K562 (cell line): Measurements from ENCODE around the gene SHBG.

Source experiments
- EWSR1 ChIP-seq: fragments of 450-650 bp; IDR thresholded peaks from 2 replicates; pipeline ENCODE4 v1.6.1; 2018; ENCODE audit warnings: borderline replicate concordance, mild to moderate bottlenecking, low read depth, moderate library complexity; ENCODE audit not compliant: partially characterized antibody
- FOXK2 ChIP-seq, 2 experiments: fragments of 450-650 bp; IDR thresholded peaks in 1 of 2; conservative IDR thresholded peaks in 1 of 2; 2 replicates each; pipeline ENCODE4 v1.6.1; 2016; ENCODE audit warnings: low read depth in 2 of 2, mild to moderate bottlenecking in 1 of 2
- MEF2A ChIP-seq: IDR thresholded peaks from 2 replicates; pipeline ENCODE4 v1.6.1; 2011; ENCODE audit warnings: low read depth, mild to moderate bottlenecking, low read length, moderate library complexity; ENCODE audit not compliant: control insufficient read depth
- NBN ChIP-seq: fragments of 450-650 bp; IDR thresholded peaks from 2 replicates; pipeline ENCODE4 v1.6.1; 2016; ENCODE audit warnings: low read depth, mild to moderate bottlenecking
- NR2C2 ChIP-seq, 2 experiments: fragments of 200-800 bp in 1 of 2; sonication (Bioruptor generic) in 1 of 2; sonication (generic) in 1 of 2; formaldehyde crosslinking in 1 of 2; IDR thresholded peaks; 2 replicates each; pipeline versions ENCODE4 v1.6.1 to v1.8.0; 2016 to 2022; ENCODE audit warnings: mild to moderate bottlenecking in 1 of 2, missing compliant biosample characterization in 1 of 2, missing genetic modification characterization in 1 of 2, missing genetic modification reagents in 1 of 2
- SP1 ChIP-seq: sonication (generic); formaldehyde crosslinking; IDR thresholded peaks from 2 replicates; pipeline ENCODE4 v1.8.1; 2022; ENCODE audit warnings: mild to moderate bottlenecking, missing genetic modification reagents
- U2AF1 ChIP-seq: fragments of 200-400 bp; formaldehyde crosslinking; optimal IDR thresholded peaks from 2 replicates; pipeline ENCODE3; 2017; ENCODE audit warnings: mild to moderate bottlenecking, low read depth, low read length, moderate library complexity
- ZNF644 ChIP-seq: fragments of 200-800 bp; sonication (Bioruptor generic); IDR thresholded peaks from 2 replicates; pipeline ENCODE4 v1.6.1; 2016; ENCODE audit warnings: low read depth, missing genetic modification characterization, missing compliant biosample characterization
- TF ChIP-seq, protein P1 (sequence below): sonication (generic); formaldehyde crosslinking; IDR thresholded peaks from 2 replicates; pipeline ENCODE4 v1.8.1; 2022; ENCODE audit warnings: missing genetic modification reagents
- TF ChIP-seq, protein P2 (sequence below), 3 experiments: IDR thresholded peaks in 2 of 3; conservative IDR thresholded peaks in 1 of 3; 2 replicates each; pipeline ENCODE4 v1.5.1; 2011 to 2012; ENCODE audit warnings: low read length in 3 of 3, mild to moderate bottlenecking in 3 of 3, control low read depth in 2 of 3, improper control_type of control experiment in 1 of 3, inconsistent platforms in 1 of 3, low read depth in 1 of 3, mixed read lengths in 1 of 3, moderate library complexity in 1 of 3; ENCODE audit not compliant: insufficient read depth in 2 of 3
- TF ChIP-seq, protein P3 (sequence below): sonication (generic); formaldehyde crosslinking; IDR thresholded peaks from 2 replicates; pipeline ENCODE4 v1.9.0; 2022; ENCODE audit warnings: mild to moderate bottlenecking, missing genetic modification reagents

DNA sequence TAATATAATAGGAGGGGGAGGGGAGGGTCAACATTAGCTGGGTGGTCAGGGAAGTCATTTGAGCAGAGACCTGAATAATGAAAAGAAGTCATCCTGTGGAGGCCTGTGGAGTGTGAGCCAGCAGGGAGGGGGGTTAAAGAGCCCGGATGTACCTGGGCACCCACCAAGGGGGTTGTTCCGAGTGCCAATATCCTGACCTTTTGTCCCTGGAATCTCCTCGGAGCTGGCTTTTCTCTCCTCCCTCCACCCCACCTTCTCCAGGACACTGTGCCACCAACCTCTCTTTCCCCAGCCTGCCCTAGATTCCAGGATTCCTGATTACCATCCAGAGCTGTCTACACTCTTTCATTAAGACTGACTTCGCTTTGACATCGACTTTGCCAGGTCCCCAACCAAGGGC is 6.2 kb downstream of the SHBG start:
- TF ChIP-seq, protein P1, sequence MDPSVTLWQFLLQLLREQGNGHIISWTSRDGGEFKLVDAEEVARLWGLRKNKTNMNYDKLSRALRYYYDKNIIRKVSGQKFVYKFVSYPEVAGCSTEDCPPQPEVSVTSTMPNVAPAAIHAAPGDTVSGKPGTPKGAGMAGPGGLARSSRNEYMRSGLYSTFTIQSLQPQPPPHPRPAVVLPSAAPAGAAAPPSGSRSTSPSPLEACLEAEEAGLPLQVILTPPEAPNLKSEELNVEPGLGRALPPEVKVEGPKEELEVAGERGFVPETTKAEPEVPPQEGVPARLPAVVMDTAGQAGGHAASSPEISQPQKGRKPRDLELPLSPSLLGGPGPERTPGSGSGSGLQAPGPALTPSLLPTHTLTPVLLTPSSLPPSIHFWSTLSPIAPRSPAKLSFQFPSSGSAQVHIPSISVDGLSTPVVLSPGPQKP (CRISPR knock-in tag): no peak
- TF ChIP-seq NR2C2 (CRISPR knock-in tag; IDR thresholded peaks at IDR 0.05) (no peak), NR2C2 (tag; IDR thresholded peaks at IDR 0.05) (no peak), SP1 (CRISPR knock-in tag) (no peak), MEF2A (no peak), FOXK2 (conservative IDR thresholded peaks at IDR 0.05 in 1 of 2, IDR thresholded peaks at IDR 0.05 in 1 of 2; ENCODE audit: low read depth in 2 of 2) (no peak), EWSR1 (no peak), ZNF644 (tag) (no peak), U2AF1 (no peak), NBN (no peak)
- TF ChIP-seq, protein P2, sequence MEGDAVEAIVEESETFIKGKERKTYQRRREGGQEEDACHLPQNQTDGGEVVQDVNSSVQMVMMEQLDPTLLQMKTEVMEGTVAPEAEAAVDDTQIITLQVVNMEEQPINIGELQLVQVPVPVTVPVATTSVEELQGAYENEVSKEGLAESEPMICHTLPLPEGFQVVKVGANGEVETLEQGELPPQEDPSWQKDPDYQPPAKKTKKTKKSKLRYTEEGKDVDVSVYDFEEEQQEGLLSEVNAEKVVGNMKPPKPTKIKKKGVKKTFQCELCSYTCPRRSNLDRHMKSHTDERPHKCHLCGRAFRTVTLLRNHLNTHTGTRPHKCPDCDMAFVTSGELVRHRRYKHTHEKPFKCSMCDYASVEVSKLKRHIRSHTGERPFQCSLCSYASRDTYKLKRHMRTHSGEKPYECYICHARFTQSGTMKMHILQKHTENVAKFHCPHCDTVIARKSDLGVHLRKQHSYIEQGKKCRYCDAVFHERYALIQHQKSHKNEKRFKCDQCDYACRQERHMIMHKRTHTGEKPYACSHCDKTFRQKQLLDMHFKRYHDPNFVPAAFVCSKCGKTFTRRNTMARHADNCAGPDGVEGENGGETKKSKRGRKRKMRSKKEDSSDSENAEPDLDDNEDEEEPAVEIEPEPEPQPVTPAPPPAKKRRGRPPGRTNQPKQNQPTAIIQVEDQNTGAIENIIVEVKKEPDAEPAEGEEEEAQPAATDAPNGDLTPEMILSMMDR (IDR thresholded peaks at IDR 0.05 in 2 of 3, conservative IDR thresholded peaks at IDR 0.05 in 1 of 3; ENCODE audit: insufficient read depth in 2 of 3, low read depth in 1 of 3, low read length in 3 of 3): no peak
- TF ChIP-seq, protein P3, sequence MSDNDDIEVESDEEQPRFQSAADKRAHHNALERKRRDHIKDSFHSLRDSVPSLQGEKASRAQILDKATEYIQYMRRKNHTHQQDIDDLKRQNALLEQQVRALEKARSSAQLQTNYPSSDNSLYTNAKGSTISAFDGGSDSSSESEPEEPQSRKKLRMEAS (CRISPR knock-in tag): no peak
